CD4-positive, alpha-beta T cell (primary cell): ENCODE measurements around the gene MRPL43. TPM values are rescaled to one million over a fixed set of nuclear protein-coding genes. Genes with fewer than 3 reads are reported as not detected.

Experiments used
- ATAC-seq: fragments of 200-7000 bp; cut with Tn5 transposase; one replicate; pipeline ENCODE4 v1.10.0; 2022; ENCODE audit warnings: mild to moderate bottlenecking; ENCODE audit not compliant: poor library complexity
- CTCF ChIA-PET: fragments of 350-600 bp; sonication (Branson Sonifier 250); formaldehyde crosslinking; loops from one replicate; lab custom pipeline; 2021; ENCODE audit warnings: antibody characterized with exemption, inconsistent platforms; lab: Charles Lee
- POLR2A ChIA-PET: fragments of 350-600 bp; sonication (Branson Sonifier 250); formaldehyde crosslinking; loops from one replicate; lab custom pipeline; 2021; ENCODE audit warnings: antibody characterized with exemption, inconsistent platforms; lab: Charles Lee
- DNase-seq, 14 experiments: peaks; one replicate each; pipeline ENCODE4 v3.0.0-alpha.2; 2013 to 2020; ENCODE audit warnings: mixed read lengths in 2 of 14
- H3K27ac ChIP-seq, 2 donors: one replicate each; pipeline versions ENCODE4 v1.5.1 to v1.7.0; 2013; ENCODE audit warnings: low read length in 2 of 2, low read depth in 1 of 2, mild to moderate bottlenecking in 1 of 2
- H3K27me3 ChIP-seq, 2 experiments: 1 replicate in 1 of 2; 2 replicates in 1 of 2; pipeline versions ENCODE4 v1.6.1 to v1.7.0; 2013; ENCODE audit warnings: low read length in 2 of 2, control low read depth in 1 of 2, mild to moderate bottlenecking in 1 of 2, moderate library complexity in 1 of 2; ENCODE audit not compliant: insufficient read depth in 2 of 2, control insufficient read depth in 1 of 2
- H3K36me3 ChIP-seq: one replicate; pipeline ENCODE4 v1.6.1; 2013; ENCODE audit warnings: low read length, control low read depth; ENCODE audit not compliant: insufficient read depth
- H3K4me1 ChIP-seq: one replicate; pipeline ENCODE4 v1.6.1; 2013; ENCODE audit warnings: low read length, control low read depth; ENCODE audit not compliant: insufficient read depth
- H3K4me3 ChIP-seq: one replicate; pipeline ENCODE4 v1.5.1; 2013; ENCODE audit warnings: mild to moderate bottlenecking, low read length, moderate library complexity
- H3K9me3 ChIP-seq, 2 experiments: 1 replicate in 1 of 2; 2 replicates in 1 of 2; pipeline versions ENCODE4 v1.6.1 to v1.7.0; 2013; ENCODE audit warnings: low read length in 2 of 2, mild to moderate bottlenecking in 2 of 2, control low read depth in 1 of 2, moderate library complexity in 1 of 2; ENCODE audit not compliant: control insufficient read depth in 1 of 2, insufficient read depth in 1 of 2
- H3K27ac Mint-ChIP-seq: one replicate; pipeline ENCODE4 v1.8.0; 2020; ENCODE audit warnings: mixed read lengths
- H3K27me3 Mint-ChIP-seq: one replicate; pipeline ENCODE4 v1.8.0; 2021; ENCODE audit warnings: mixed read lengths
- H3K36me3 Mint-ChIP-seq: one replicate; pipeline ENCODE4 v1.8.0; 2021; ENCODE audit warnings: low read depth, mixed read lengths
- H3K4me1 Mint-ChIP-seq: one replicate; pipeline ENCODE4 v1.8.0; 2021; ENCODE audit warnings: low read depth, mixed read lengths
- H3K4me3 Mint-ChIP-seq: one replicate; pipeline ENCODE4 v1.8.0; 2020; ENCODE audit warnings: mild to moderate bottlenecking, mixed read lengths
- H3K9me3 Mint-ChIP-seq: one replicate; pipeline ENCODE4 v1.8.0; 2020; ENCODE audit warnings: mixed read lengths
- intact Hi-C, 2 experiments: fragments of 100-400 bp; cut with DNase I in 1 of 2; cut with micrococcal nuclease in 1 of 2; formaldehyde crosslinking; loops; one replicate each; pipeline versions ENCODE4 v1.15.1 to v1.9.0; 2023 to 2025; cut with DNase I, micrococcal nuclease
- total RNA-seq, 174 experiments: library from RNA in 2 of 174; stranded (reverse) in 2 of 174; gene quantifications; one replicate each; pipeline ENCODE4 v1.2.3 and lab custom pipeline; 2021 to 2026
- TF ChIP-seq, protein P1 (sequence below): fragments of 200-600 bp; IDR thresholded peaks from one replicate; pipeline ENCODE4 v1.8.0; 2022; ENCODE audit warnings: antibody characterized with exemption, mild to moderate bottlenecking

Gene MRPL43
- total RNA-seq, 2 experiments from 2014 or later = 28.5 to 31.0 TPM

DNA sequence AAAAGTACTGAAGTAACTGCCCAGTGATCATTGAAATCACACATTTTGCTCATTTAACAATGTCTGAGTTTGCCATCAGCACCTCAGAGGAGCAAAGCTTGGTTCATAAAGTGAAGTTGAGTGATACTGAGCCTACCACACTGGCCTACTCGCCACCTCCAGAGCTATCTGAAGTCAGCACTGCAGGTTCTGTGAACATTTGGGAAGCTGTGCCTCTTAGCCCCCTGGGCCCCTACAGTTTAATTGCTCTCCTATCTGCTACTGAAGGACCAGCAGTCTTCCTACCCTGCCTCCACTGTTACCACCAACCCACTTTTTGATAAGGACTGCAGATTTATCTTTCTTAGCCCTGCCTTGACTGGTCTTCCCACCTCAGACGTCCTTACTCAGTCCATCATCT lies 20.0 kb downstream of the MRPL43 start:
- Histone ChIP-seq H3K9me3 (no peaks in the 10 kb centered on the region), H3K4me3 (no peak overlapping the region), H3K36me3 (peaks cover 4% of the 10 kb centered on the region), H3K4me1 (peaks cover 20% of the 10 kb centered on the region), H3K27me3 (no peaks in the 10 kb centered on the region), H3K27ac (no peak overlapping the region)
- Mint-ChIP-seq H3K9me3 (no peaks in the 10 kb centered on the region), H3K4me1 (peaks cover 21% of the 10 kb centered on the region), H3K27me3 (no peaks in the 10 kb centered on the region), H3K27ac (no peak overlapping the region), H3K36me3 (peaks cover 18% of the 10 kb centered on the region), H3K4me3 (no peak overlapping the region)
- TF ChIP-seq, protein P1, sequence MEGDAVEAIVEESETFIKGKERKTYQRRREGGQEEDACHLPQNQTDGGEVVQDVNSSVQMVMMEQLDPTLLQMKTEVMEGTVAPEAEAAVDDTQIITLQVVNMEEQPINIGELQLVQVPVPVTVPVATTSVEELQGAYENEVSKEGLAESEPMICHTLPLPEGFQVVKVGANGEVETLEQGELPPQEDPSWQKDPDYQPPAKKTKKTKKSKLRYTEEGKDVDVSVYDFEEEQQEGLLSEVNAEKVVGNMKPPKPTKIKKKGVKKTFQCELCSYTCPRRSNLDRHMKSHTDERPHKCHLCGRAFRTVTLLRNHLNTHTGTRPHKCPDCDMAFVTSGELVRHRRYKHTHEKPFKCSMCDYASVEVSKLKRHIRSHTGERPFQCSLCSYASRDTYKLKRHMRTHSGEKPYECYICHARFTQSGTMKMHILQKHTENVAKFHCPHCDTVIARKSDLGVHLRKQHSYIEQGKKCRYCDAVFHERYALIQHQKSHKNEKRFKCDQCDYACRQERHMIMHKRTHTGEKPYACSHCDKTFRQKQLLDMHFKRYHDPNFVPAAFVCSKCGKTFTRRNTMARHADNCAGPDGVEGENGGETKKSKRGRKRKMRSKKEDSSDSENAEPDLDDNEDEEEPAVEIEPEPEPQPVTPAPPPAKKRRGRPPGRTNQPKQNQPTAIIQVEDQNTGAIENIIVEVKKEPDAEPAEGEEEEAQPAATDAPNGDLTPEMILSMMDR = no peak
- ATAC-seq (no peak), DNase-seq (no peak)
- CTCF ChIA-PET = no interaction called here
- POLR2A ChIA-PET = interaction anchor here (3.0 kb wide), 1 partner anchor 31 kb away, joined by 10 read pairs; the partner anchor contains the start of gene LZTS2
- intact Hi-C loops = no loop called here

DNA sequence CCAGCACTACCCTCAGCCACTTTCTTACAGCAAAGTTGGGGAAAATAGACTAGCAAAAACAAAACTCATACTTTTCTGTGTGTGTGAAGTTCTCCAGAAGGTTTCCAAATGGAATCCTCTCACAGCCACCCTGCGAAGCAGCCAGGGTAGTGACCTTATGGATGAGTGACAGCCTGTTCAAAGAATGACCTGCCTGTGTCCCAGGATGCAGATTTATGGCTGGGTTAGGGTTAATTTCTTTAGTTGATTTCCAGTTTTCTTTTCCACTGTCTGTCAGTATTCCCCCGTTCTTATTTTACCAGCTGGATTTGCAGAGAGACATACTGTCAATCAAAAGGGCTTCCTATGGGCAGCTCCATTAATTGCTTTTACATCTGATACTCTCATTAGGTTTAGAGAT lies 20.4 kb downstream of the MRPL43 start:
- Mint-ChIP-seq H3K4me1 (peaks cover 21% of the 10 kb centered on the region), H3K36me3 (peaks cover 22% of the 10 kb centered on the region), H3K9me3 (no peaks in the 10 kb centered on the region), H3K27me3 (no peaks in the 10 kb centered on the region), H3K27ac (no peak overlapping the region), H3K4me3 (no peak overlapping the region)
- POLR2A ChIA-PET = interaction anchor here (3.0 kb wide), 1 partner anchor 31 kb away, joined by 10 read pairs; the partner anchor contains the start of gene LZTS2
- Histone ChIP-seq H3K36me3 (peaks cover 7% of the 10 kb centered on the region), H3K27me3 (no peaks in the 10 kb centered on the region), H3K9me3 (no peaks in the 10 kb centered on the region), H3K27ac (no peak overlapping the region), H3K4me1 (peaks cover 20% of the 10 kb centered on the region), H3K4me3 (no peak overlapping the region)
- intact Hi-C loops = no loop called here
- ATAC-seq = no peak
- TF ChIP-seq, protein P1 = no peak
- DNase-seq = no peak
- CTCF ChIA-PET = no interaction called here

DNA sequence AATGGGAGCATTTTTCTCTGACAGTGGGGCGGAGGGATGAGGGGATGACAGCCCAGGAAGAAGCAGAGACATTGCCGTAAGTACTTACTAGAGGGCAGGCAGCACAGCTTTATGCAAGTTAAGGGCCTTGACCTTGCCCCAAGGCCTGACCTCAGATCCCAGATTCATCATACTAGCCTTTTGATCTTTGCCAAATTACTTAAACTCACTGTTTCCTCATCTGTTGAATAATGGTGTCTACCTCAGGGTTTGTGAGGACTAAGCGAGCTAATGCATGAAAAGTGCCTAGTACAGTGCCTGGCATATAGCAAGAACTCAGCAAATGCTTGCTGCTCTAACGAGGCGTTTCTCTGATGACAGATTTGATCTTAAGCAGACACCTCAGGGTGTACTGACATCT lies 21.5 kb downstream of the MRPL43 start:
- Histone ChIP-seq H3K27ac (no peak overlapping the region), H3K36me3 (peaks cover 9% of the 10 kb centered on the region), H3K4me1 (peaks cover 20% of the 10 kb centered on the region), H3K4me3 (no peak overlapping the region), H3K27me3 (no peaks in the 10 kb centered on the region), H3K9me3 (no peaks in the 10 kb centered on the region)
- Mint-ChIP-seq H3K4me3 (no peak overlapping the region), H3K27ac (no peak overlapping the region), H3K27me3 (no peaks in the 10 kb centered on the region), H3K9me3 (no peaks in the 10 kb centered on the region), H3K36me3 (peaks cover 27% of the 10 kb centered on the region), H3K4me1 (peaks cover 17% of the 10 kb centered on the region)
- ChIA-PET POLR2A (interaction anchor here (3.0 kb wide), 1 partner anchor 32 kb away, joined by 10 read pairs; the partner anchor contains the start of gene LZTS2), CTCF (no interaction called here)
- ATAC-seq = no peak
- intact Hi-C loops = no loop called here
- TF ChIP-seq, protein P1 = no peak
- DNase-seq = no peak
